ENCODE results near the gene MAMDC2. TPM values are rescaled to one million over a fixed set of nuclear protein-coding genes. Genes with fewer than 3 reads are reported as not detected.

MAMDC2 gene
- total RNA-seq, 1 donor from 2014 or later, result not detected

GRCh38 chr9:70143394-70144130, 99.9 kb downstream of the MAMDC2 start:
- Mint-ChIP-seq H3K9me3 (no peaks in the 10 kb centered on the region), H3K27me3 (ENCODE audit: low read depth) (peaks cover 9% of the 10 kb centered on the region), H3K36me3 (ENCODE audit: low read depth) (no peaks in the 10 kb centered on the region), H3K4me3 (ENCODE audit: low read depth) (no peak overlapping the region), H3K4me1 (ENCODE audit: low read depth) (no peaks in the 10 kb centered on the region), H3K27ac (no peak overlapping the region)
- intact Hi-C loops (cut with micrococcal nuclease), result no loop called here
- DNase-seq (ENCODE audit: low spot score), result no peak

- Mint-ChIP-seq H3K4me1 (ENCODE audit: low read depth) (no peaks in the 10 kb centered on the region), H3K9me3 (no peaks in the 10 kb centered on the region)
Observed at GRCh38 chr9:70144131-70144503, 100.5 kb downstream of the MAMDC2 start.

GRCh38 chr9:70145981-70146380, 102.3 kb downstream of the MAMDC2 start:
- no peak overlapping the region for H3K27ac Mint-ChIP-seq
- H3K27me3 Mint-ChIP-seq (ENCODE audit: low read depth), result peaks cover 7% of the 10 kb centered on the region
- H3K4me3 Mint-ChIP-seq (ENCODE audit: low read depth), result no peak overlapping the region
- no peaks in the 10 kb centered on the region for H3K9me3 Mint-ChIP-seq
- H3K36me3 Mint-ChIP-seq (ENCODE audit: low read depth), result no peaks in the 10 kb centered on the region
- H3K4me1 Mint-ChIP-seq (ENCODE audit: low read depth), result no peaks in the 10 kb centered on the region
- DNase-seq (ENCODE audit: low spot score), result no peak
- intact Hi-C loops (cut with micrococcal nuclease), result no loop called here

More at GRCh38 chr9:70144131-70144503, 100.5 kb downstream of the MAMDC2 start:
- no peaks in the 10 kb centered on the region for H3K36me3 Mint-ChIP-seq (ENCODE audit: low read depth)
- peaks cover 9% of the 10 kb centered on the region for H3K27me3 Mint-ChIP-seq (ENCODE audit: low read depth)
- no peak overlapping the region for H3K4me3 Mint-ChIP-seq (ENCODE audit: low read depth)
- H3K27ac Mint-ChIP-seq, result no peak overlapping the region
- no peak for DNase-seq (ENCODE audit: low spot score)
- intact Hi-C loops (cut with micrococcal nuclease), result no loop called here

- no peak for DNase-seq (ENCODE audit: low spot score)
- no peak overlapping the region for H3K4me3 Mint-ChIP-seq (ENCODE audit: low read depth)
- H3K9me3 Mint-ChIP-seq, result no peaks in the 10 kb centered on the region
- H3K4me1 Mint-ChIP-seq (ENCODE audit: low read depth), result no peaks in the 10 kb centered on the region
- no peaks in the 10 kb centered on the region for H3K36me3 Mint-ChIP-seq (ENCODE audit: low read depth)
- no peak overlapping the region for H3K27ac Mint-ChIP-seq
- no peaks in the 10 kb centered on the region for H3K27me3 Mint-ChIP-seq (ENCODE audit: low read depth)
- intact Hi-C loops (cut with micrococcal nuclease), result no loop called here
Observed at GRCh38 chr9:70147196-70147595, 103.5 kb downstream of the MAMDC2 start.

- intact Hi-C loops (cut with micrococcal nuclease), result no loop called here
- no peak overlapping the region for H3K27ac Mint-ChIP-seq
- no peak for DNase-seq (ENCODE audit: low spot score)
- no peaks in the 10 kb centered on the region for H3K4me1 Mint-ChIP-seq (ENCODE audit: low read depth)
- no peaks in the 10 kb centered on the region for H3K9me3 Mint-ChIP-seq
- H3K27me3 Mint-ChIP-seq (ENCODE audit: low read depth), result no peaks in the 10 kb centered on the region
- no peak overlapping the region for H3K4me3 Mint-ChIP-seq (ENCODE audit: low read depth)
- H3K36me3 Mint-ChIP-seq (ENCODE audit: low read depth), result no peaks in the 10 kb centered on the region
Observed at GRCh38 chr9:70147651-70148050, 104.0 kb downstream of the MAMDC2 start.

- Mint-ChIP-seq H3K9me3 (no peaks in the 10 kb centered on the region), H3K36me3 (ENCODE audit: low read depth) (no peaks in the 10 kb centered on the region), H3K27me3 (ENCODE audit: low read depth) (peaks cover 11% of the 10 kb centered on the region), H3K27ac (no peak overlapping the region), H3K4me3 (ENCODE audit: low read depth) (no peak overlapping the region), H3K4me1 (ENCODE audit: low read depth) (no peaks in the 10 kb centered on the region)
- intact Hi-C loops (cut with micrococcal nuclease), result no loop called here
- no peak for DNase-seq (ENCODE audit: low spot score)
Observed at GRCh38 chr9:70152350-70152749, 108.7 kb downstream of the MAMDC2 start.

- H3K27me3 Mint-ChIP-seq (ENCODE audit: low read depth), result peaks cover 13% of the 10 kb centered on the region
- no peak overlapping the region for H3K27ac Mint-ChIP-seq
- DNase-seq (ENCODE audit: low spot score), result no peak
- H3K9me3 Mint-ChIP-seq, result no peaks in the 10 kb centered on the region
- no peaks in the 10 kb centered on the region for H3K4me1 Mint-ChIP-seq (ENCODE audit: low read depth)
- intact Hi-C loops (cut with micrococcal nuclease), result no loop called here
- H3K4me3 Mint-ChIP-seq (ENCODE audit: low read depth), result no peak overlapping the region
- no peaks in the 10 kb centered on the region for H3K36me3 Mint-ChIP-seq (ENCODE audit: low read depth)
Observed at GRCh38 chr9:70156729-70157128, 113.1 kb downstream of the MAMDC2 start.

GRCh38 chr9:70159630-70160029, 116.0 kb downstream of the MAMDC2 start:
- Mint-ChIP-seq H3K4me1 (ENCODE audit: low read depth) (no peaks in the 10 kb centered on the region), H3K4me3 (ENCODE audit: low read depth) (no peak overlapping the region), H3K27me3 (ENCODE audit: low read depth) (peaks cover 13% of the 10 kb centered on the region), H3K27ac (no peak overlapping the region), H3K9me3 (no peaks in the 10 kb centered on the region), H3K36me3 (ENCODE audit: low read depth) (no peaks in the 10 kb centered on the region)
- no peak for DNase-seq (ENCODE audit: low spot score)
- intact Hi-C loops (cut with micrococcal nuclease), result no loop called here

GRCh38 chr9:70160686-70161600, 117.3 kb downstream of the MAMDC2 start:
- H3K36me3 Mint-ChIP-seq (ENCODE audit: low read depth), result no peaks in the 10 kb centered on the region
- H3K4me1 Mint-ChIP-seq (ENCODE audit: low read depth), result no peaks in the 10 kb centered on the region
- DNase-seq (ENCODE audit: low spot score), result no peak
- H3K27ac Mint-ChIP-seq, result no peak overlapping the region
- H3K4me3 Mint-ChIP-seq (ENCODE audit: low read depth), result no peak overlapping the region
- peaks cover 6% of the 10 kb centered on the region for H3K27me3 Mint-ChIP-seq (ENCODE audit: low read depth)
- H3K9me3 Mint-ChIP-seq, result no peaks in the 10 kb centered on the region
- intact Hi-C loops (cut with micrococcal nuclease), result no loop called here

- intact Hi-C loops (cut with micrococcal nuclease), result no loop called here
- DNase-seq (ENCODE audit: low spot score), result no peak
- H3K27me3 Mint-ChIP-seq (ENCODE audit: low read depth), result no peaks in the 10 kb centered on the region
- H3K4me1 Mint-ChIP-seq (ENCODE audit: low read depth), result no peaks in the 10 kb centered on the region
- H3K4me3 Mint-ChIP-seq (ENCODE audit: low read depth), result no peak overlapping the region
- no peaks in the 10 kb centered on the region for H3K36me3 Mint-ChIP-seq (ENCODE audit: low read depth)
- no peak overlapping the region for H3K27ac Mint-ChIP-seq
- no peaks in the 10 kb centered on the region for H3K9me3 Mint-ChIP-seq
Observed at GRCh38 chr9:70165006-70165602, 121.5 kb downstream of the MAMDC2 start.

GRCh38 chr9:70168521-70168920, 124.9 kb downstream of the MAMDC2 start:
- no peak overlapping the region for H3K4me3 Mint-ChIP-seq (ENCODE audit: low read depth)
- no peak overlapping the region for H3K27ac Mint-ChIP-seq
- intact Hi-C loops (cut with micrococcal nuclease), result no loop called here
- H3K27me3 Mint-ChIP-seq (ENCODE audit: low read depth), result no peaks in the 10 kb centered on the region
- no peaks in the 10 kb centered on the region for H3K36me3 Mint-ChIP-seq (ENCODE audit: low read depth)
- no peaks in the 10 kb centered on the region for H3K9me3 Mint-ChIP-seq
- DNase-seq (ENCODE audit: low spot score), result no peak
- no peaks in the 10 kb centered on the region for H3K4me1 Mint-ChIP-seq (ENCODE audit: low read depth)

GRCh38 chr9:70169222-70169621, 125.6 kb downstream of the MAMDC2 start:
- Mint-ChIP-seq H3K4me1 (ENCODE audit: low read depth) (no peaks in the 10 kb centered on the region), H3K4me3 (ENCODE audit: low read depth) (no peak overlapping the region)
- intact Hi-C loops (cut with micrococcal nuclease), result no loop called here

More at GRCh38 chr9:70169222-70169621, 125.6 kb downstream of the MAMDC2 start:
- no peaks in the 10 kb centered on the region for H3K9me3 Mint-ChIP-seq
- no peak for DNase-seq (ENCODE audit: low spot score)
- no peaks in the 10 kb centered on the region for H3K27me3 Mint-ChIP-seq (ENCODE audit: low read depth)
- no peak overlapping the region for H3K27ac Mint-ChIP-seq
- no peaks in the 10 kb centered on the region for H3K36me3 Mint-ChIP-seq (ENCODE audit: low read depth)
